Measurements from ENCODE around the gene MLH3. TPM values are rescaled to one million over a fixed set of nuclear protein-coding genes. Genes with fewer than 3 reads are reported as not detected.

The MLH3 gene
- total RNA-seq, 1 donor from 2014 or later: 41.5 TPM

DNA sequence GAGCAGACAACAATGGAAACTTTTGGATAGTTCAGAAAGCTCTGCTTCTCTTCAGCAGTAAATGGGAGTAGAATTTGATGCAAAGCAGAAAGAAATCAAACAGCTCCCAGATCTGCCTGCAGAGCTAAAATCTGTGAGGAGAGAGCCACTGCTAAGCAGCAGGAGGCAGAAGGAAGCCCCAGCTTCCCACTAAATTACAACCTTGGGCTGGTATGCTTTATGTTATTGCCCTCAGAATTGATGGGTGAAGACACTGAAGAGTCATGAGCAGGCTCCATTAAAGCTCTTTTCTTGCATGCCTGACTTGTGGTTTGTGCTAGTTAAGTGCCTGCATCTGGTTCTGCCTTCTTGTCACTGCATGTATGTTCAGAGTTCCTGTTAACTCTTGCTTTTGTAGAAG, 26.5 kb upstream of the MLH3 start:
- Mint-ChIP-seq H3K27ac (no peak overlapping the region), H3K9me3 (no peaks in the 10 kb centered on the region), H3K36me3 (peaks cover 4% of the 10 kb centered on the region), H3K4me3 (no peak overlapping the region), H3K4me1 (no peaks in the 10 kb centered on the region), H3K27me3 (ENCODE audit: insufficient read depth, low read depth) (no peaks in the 10 kb centered on the region)
- Histone ChIP-seq H3K36me3 (no peaks in the 10 kb centered on the region), H3K79me2 (ENCODE audit: low read depth) (no peaks in the 10 kb centered on the region), H3K9ac (no peak overlapping the region), H3K27me3 (no peaks in the 10 kb centered on the region), H4K20me1 (ENCODE audit: low read depth) (no peaks in the 10 kb centered on the region), H3K27ac (no peak overlapping the region), H3F3A (ENCODE audit: low read depth) (no peaks in the 10 kb centered on the region), H3K4me1 (no peaks in the 10 kb centered on the region), H3K4me2 (no peak overlapping the region), H2AFZ (replicated peaks) (no peak overlapping the region), H3K9me3 (ENCODE audit: low read depth) (no peaks in the 10 kb centered on the region), H3K4me3 (no peak overlapping the region)
- TF ChIP-seq, protein P1, sequence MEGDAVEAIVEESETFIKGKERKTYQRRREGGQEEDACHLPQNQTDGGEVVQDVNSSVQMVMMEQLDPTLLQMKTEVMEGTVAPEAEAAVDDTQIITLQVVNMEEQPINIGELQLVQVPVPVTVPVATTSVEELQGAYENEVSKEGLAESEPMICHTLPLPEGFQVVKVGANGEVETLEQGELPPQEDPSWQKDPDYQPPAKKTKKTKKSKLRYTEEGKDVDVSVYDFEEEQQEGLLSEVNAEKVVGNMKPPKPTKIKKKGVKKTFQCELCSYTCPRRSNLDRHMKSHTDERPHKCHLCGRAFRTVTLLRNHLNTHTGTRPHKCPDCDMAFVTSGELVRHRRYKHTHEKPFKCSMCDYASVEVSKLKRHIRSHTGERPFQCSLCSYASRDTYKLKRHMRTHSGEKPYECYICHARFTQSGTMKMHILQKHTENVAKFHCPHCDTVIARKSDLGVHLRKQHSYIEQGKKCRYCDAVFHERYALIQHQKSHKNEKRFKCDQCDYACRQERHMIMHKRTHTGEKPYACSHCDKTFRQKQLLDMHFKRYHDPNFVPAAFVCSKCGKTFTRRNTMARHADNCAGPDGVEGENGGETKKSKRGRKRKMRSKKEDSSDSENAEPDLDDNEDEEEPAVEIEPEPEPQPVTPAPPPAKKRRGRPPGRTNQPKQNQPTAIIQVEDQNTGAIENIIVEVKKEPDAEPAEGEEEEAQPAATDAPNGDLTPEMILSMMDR (IDR thresholded peaks at IDR 0.05): no peak
- TF ChIP-seq EZH2phosphoT487 (IDR thresholded peaks at IDR 0.05) (no peak), EZH2 (IDR thresholded peaks at IDR 0.05) (no peak)
- no peak for DNase-seq (ENCODE audit: low spot score)

DNA sequence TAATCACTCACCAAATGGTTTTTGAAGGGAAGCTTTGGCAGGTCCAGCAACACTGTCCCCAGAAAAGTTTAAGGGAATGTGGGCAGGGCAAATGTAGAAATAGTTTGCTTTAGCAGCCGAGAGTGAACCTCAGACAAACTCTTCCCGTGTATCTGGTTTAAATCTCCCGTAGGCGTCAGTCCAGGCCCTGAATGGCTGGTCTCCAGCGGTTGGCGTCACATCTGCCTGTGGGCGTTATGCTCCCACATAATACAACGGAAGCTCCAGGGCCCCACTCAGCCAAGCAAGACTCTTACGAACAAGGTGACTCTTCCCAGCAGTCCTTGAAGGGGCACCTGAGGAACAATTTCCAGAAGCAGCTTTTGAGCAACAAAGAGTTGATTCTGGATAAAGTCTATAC, 19.1 kb upstream of the MLH3 start:
- Histone ChIP-seq H3K9me3 (ENCODE audit: low read depth) (no peaks in the 10 kb centered on the region), H3K79me2 (ENCODE audit: low read depth) (no peaks in the 10 kb centered on the region), H3K4me1 (peaks cover 12% of the 10 kb centered on the region), H3K36me3 (no peaks in the 10 kb centered on the region), H3K27me3 (peaks cover 20% of the 10 kb centered on the region), H3K9ac (no peak overlapping the region), H3K4me3 (no peak overlapping the region), H4K20me1 (ENCODE audit: low read depth) (no peaks in the 10 kb centered on the region), H2AFZ (replicated peaks) (no peak overlapping the region), H3F3A (ENCODE audit: low read depth) (peaks cover 8% of the 10 kb centered on the region), H3K4me2 (peak overlapping the region; percentile 92), H3K27ac (no peak overlapping the region)
- no peak overlapping the region for H3K27ac Mint-ChIP-seq
- DNase-seq (ENCODE audit: low spot score): no peak
- no peak for TF ChIP-seq EZH2phosphoT487 (IDR thresholded peaks at IDR 0.05)
- TF ChIP-seq EZH2 (IDR thresholded peaks at IDR 0.05): no peak
- TF ChIP-seq, protein P1 (IDR thresholded peaks at IDR 0.05): no peak
- no peaks in the 10 kb centered on the region for H3K9me3 Mint-ChIP-seq
- H3K27me3 Mint-ChIP-seq (ENCODE audit: insufficient read depth, low read depth): peaks cover 2% of the 10 kb centered on the region
- H3K4me3 Mint-ChIP-seq: no peak overlapping the region
- H3K4me1 Mint-ChIP-seq: peaks cover 2% of the 10 kb centered on the region
- H3K36me3 Mint-ChIP-seq: no peaks in the 10 kb centered on the region

DNA sequence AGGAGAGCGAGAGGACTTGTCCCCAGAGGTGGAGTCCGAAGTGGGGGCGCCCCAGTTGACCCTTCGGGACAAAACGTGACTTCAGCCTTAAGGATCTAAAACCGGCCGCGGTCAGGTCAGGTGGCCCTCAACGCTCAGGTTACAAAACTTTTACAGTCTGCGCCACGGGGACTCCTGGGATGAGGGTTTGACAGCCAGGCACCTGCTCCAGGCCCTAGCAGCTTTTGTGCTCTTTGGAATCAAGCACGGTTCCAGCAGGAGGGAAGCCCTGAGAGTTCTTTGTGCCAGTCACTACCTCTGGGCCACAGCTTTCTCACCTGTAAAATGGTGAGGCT, 18.5 kb upstream of the MLH3 start:
- Mint-ChIP-seq H3K27me3 (ENCODE audit: insufficient read depth, low read depth) (peaks cover 2% of the 10 kb centered on the region), H3K27ac (peak overlapping the region; percentile 97), H3K9me3 (no peaks in the 10 kb centered on the region), H3K36me3 (no peaks in the 10 kb centered on the region), H3K4me3 (no peak overlapping the region), H3K4me1 (peaks cover 2% of the 10 kb centered on the region)
- H3K27me3 ChIP-seq: peaks cover 20% of the 10 kb centered on the region
- H3K27ac ChIP-seq: no peak overlapping the region
- peak overlapping the region; percentile 88 for H2AFZ ChIP-seq (replicated peaks)
- no peaks in the 10 kb centered on the region for H3K79me2 ChIP-seq (ENCODE audit: low read depth)
- H3K4me1 ChIP-seq: peaks cover 12% of the 10 kb centered on the region
- H3K4me3 ChIP-seq: peak overlapping the region; percentile 58
- no peaks in the 10 kb centered on the region for H4K20me1 ChIP-seq (ENCODE audit: low read depth)
- no peak overlapping the region for H3K9ac ChIP-seq
- H3K4me2 ChIP-seq: peak overlapping the region; percentile 92
- H3K9me3 ChIP-seq (ENCODE audit: low read depth): no peaks in the 10 kb centered on the region
- TF ChIP-seq EZH2 (IDR thresholded peaks at IDR 0.05) (no peak), EZH2phosphoT487 (IDR thresholded peaks at IDR 0.05) (no peak)
- TF ChIP-seq, protein P1 (IDR thresholded peaks at IDR 0.05): no peak
- peak; percentile 65 for DNase-seq (ENCODE audit: low spot score)
- H3K36me3 ChIP-seq: no peaks in the 10 kb centered on the region
- H3F3A ChIP-seq (ENCODE audit: low read depth): peaks cover 8% of the 10 kb centered on the region

Data from neural progenitor cell (in vitro differentiated cells).